DMS153 treated with DMSO at 0.1 percent for 48 hours (cell line): ENCODE results near the gene LDLR.
"Not testable (repeated sequence)": the region's sequence is repeated elsewhere in the genome, so short reads cannot be mapped to it uniquely, and the experiment has no call there.

Experiments
- DNase-seq: peaks from one replicate; lab custom pipeline; 2025; ENCODE audit not compliant: unreplicated experiment; lab: John Stamatoyannopoulos, UW

Gene LDLR

DNA sequence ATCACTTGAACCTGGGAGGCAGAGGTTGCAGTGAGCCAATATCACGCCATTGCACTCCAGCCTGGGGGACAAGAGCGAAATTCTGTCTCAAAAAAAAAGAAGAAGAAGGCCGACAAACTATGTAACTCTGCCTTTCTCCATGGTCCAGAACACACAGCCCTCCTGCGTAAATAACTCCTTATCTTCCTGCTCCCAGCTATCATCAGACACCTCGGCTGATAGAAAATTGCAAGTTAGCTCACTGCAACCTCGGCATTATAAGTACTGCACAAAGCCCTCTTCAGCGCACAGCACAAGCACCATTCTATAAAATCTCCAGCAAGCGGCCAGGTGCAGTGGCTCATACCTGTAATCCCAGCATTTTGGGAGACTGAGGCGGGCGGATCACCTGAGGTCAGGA lies 14.4 kb downstream of the LDLR start:
- not testable (repeated sequence) for DNase-seq

DNA sequence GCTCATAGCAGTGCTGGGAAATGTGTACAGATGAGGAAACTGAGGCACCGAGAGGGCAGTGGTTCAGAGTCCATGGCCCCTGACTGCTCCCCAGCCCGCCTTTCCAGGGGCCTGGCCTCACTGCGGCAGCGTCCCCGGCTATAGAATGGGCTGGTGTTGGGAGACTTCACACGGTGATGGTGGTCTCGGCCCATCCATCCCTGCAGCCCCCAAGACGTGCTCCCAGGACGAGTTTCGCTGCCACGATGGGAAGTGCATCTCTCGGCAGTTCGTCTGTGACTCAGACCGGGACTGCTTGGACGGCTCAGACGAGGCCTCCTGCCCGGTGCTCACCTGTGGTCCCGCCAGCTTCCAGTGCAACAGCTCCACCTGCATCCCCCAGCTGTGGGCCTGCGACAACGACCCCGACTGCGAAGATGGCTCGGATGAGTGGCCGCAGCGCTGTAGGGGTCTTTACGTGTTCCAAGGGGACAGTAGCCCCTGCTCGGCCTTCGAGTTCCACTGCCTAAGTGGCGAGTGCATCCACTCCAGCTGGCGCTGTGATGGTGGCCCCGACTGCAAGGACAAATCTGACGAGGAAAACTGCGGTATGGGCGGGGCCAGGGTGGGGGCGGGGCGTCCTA lies 15.9 kb downstream of the LDLR start:
- no peak for DNase-seq

DNA sequence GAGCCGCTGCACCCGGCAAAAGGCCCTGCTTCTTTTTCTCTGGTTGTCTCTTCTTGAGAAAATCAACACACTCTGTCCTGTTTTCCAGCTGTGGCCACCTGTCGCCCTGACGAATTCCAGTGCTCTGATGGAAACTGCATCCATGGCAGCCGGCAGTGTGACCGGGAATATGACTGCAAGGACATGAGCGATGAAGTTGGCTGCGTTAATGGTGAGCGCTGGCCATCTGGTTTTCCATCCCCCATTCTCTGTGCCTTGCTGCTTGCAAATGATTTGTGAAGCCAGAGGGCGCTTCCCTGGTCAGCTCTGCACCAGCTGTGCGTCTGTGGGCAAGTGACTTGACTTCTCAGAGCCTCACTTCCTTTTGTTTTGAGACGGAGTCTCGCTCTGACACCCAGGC lies 17.2 kb downstream of the LDLR start:
- no peak for DNase-seq

DNA sequence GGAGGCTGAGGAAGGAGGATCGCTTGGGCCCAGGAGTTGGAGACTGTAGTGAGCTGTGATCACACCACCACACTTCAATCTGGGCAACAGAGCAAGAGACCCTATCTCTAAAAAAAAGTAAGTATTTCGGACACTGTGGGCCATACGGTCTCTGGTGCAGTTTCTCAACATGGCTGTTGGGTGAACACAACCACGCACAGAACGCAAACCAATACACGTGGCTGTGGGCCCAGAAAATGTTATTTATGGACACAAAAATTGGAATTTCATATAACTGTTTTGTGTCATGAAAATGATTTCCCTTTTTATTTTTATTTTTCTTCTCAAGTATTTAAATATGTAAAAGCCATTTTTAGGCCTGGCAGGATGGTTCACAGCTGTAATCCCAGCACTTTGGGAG lies 19.5 kb downstream of the LDLR start:
- no peak for DNase-seq

DNA sequence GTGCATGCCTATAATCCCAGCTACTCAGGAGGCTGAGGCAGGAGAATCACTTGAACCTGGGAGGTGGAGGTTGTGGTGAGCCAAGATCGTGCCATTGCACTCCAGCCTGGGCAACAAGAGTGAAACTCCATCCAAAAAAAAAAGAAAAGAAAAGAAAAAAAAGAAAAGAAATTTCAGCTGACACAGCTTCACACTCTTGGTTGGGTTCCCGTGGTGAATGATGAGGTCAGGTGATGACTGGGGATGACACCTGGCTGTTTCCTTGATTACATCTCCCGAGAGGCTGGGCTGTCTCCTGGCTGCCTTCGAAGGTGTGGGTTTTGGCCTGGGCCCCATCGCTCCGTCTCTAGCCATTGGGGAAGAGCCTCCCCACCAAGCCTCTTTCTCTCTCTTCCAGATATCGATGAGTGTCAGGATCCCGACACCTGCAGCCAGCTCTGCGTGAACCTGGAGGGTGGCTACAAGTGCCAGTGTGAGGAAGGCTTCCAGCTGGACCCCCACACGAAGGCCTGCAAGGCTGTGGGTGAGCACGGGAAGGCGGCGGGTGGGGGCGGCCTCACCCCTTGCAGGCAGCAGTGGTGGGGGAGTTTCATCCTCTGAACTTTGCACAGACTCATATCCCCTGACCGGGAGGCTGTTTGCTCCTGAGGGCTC lies 22.0 kb downstream of the LDLR start:
- DNase-seq = no peak

DNA sequence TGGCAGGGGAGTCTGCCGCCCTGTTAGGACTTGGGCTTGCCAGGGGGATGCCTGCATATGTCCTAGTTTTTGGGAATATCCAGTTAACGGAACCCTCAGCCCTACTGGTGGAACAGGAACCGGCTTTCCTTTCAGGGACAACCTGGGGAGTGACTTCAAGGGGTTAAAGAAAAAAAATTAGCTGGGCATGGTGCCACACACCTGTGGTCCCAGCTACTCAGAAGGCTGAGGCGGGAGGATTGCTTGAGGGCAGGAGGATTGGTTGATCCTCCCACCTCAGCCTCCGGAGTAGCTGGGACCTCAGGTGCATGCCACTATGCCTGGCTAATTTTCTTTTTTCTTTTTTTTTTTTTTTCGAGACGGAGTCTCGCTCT lies 22.5 kb downstream of the LDLR start:
- no peak for DNase-seq

DNA sequence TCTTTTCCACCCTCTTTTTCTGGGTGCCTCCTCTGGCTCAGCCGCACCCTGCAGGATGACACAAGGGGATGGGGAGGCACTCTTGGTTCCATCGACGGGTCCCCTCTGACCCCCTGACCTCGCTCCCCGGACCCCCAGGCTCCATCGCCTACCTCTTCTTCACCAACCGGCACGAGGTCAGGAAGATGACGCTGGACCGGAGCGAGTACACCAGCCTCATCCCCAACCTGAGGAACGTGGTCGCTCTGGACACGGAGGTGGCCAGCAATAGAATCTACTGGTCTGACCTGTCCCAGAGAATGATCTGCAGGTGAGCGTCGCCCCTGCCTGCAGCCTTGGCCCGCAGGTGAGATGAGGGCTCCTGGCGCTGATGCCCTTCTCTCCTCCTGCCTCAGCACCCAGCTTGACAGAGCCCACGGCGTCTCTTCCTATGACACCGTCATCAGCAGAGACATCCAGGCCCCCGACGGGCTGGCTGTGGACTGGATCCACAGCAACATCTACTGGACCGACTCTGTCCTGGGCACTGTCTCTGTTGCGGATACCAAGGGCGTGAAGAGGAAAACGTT lies 24.0 kb downstream of the LDLR start:
- no peak for DNase-seq

DNA sequence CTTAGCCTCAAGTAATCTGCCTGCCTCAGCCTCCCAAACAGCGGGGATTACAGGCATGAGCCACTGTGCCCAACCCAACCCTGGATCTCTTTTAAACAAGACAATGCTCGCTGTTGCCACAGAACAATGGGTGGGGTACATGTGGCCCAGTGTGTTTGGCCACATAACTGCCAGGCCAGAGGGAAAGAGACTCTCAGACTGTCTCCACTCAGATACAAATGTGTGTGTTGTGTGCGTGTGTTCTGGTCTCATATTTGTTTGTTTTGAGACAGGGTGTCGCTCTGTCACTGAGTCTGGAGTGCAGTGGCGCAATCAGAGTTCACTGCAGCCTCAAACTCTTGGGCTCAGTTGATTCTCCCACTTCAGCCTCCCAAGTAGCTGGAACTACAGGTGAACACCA lies 25.8 kb downstream of the LDLR start:
- no peak for DNase-seq

DNA sequence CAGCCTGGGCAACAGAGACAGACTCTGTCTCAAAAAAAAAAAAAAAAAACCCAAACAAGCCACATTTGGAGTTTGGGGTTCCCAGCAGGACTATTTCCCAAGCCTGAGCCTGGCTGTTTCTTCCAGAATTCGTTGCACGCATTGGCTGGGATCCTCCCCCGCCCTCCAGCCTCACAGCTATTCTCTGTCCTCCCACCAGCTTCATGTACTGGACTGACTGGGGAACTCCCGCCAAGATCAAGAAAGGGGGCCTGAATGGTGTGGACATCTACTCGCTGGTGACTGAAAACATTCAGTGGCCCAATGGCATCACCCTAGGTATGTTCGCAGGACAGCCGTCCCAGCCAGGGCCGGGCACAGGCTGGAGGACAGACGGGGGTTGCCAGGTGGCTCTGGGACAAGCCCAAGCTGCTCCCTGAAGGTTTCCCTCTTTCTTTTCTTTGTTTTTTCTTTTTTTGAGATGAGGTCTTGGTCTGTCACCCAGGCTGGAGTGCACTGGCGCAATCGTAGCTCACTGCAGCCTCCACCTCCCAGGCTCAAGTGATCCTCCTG lies 26.7 kb downstream of the LDLR start:
- no peak for DNase-seq

DNA sequence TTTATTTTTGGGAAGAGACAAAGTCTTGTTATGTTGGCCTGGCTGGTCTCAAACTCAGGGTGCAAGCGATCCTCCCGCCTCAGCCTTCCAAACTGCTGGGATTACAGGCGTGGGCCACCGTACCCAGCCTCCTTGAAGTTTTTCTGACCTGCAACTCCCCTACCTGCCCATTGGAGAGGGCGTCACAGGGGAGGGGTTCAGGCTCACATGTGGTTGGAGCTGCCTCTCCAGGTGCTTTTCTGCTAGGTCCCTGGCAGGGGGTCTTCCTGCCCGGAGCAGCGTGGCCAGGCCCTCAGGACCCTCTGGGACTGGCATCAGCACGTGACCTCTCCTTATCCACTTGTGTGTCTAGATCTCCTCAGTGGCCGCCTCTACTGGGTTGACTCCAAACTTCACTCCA lies 27.2 kb downstream of the LDLR start:
- DNase-seq = no peak

DNA sequence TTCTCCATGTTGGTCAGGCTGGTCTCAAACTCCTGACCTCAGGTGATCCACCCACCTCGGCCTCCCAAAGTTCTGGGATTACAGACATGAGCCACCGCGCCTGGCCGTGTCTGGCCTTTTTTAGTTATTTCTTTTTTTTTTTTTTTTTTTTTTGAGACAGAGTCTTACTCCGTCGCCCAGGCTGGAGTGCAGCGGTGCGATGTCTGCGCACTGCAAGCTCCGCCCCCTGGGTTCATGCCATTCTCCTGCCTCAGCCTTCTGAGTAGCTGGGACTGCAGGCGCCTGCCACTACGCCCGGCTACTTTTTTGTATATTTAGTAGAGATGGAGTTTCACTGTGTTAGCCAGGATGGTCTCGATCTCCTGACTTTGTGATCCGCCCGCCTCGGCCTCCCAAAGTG lies 32.7 kb downstream of the LDLR start:
- DNase-seq = not testable (repeated sequence)

DNA sequence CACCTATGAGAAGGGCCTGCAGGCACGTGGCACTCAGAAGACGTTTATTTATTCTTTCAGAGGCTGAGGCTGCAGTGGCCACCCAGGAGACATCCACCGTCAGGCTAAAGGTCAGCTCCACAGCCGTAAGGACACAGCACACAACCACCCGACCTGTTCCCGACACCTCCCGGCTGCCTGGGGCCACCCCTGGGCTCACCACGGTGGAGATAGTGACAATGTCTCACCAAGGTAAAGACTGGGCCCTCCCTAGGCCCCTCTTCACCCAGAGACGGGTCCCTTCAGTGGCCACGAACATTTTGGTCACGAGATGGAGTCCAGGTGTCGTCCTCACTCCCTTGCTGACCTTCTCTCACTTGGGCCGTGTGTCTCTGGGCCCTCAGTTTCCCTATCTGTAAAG lies 33.9 kb downstream of the LDLR start:
- no peak for DNase-seq

DNA sequence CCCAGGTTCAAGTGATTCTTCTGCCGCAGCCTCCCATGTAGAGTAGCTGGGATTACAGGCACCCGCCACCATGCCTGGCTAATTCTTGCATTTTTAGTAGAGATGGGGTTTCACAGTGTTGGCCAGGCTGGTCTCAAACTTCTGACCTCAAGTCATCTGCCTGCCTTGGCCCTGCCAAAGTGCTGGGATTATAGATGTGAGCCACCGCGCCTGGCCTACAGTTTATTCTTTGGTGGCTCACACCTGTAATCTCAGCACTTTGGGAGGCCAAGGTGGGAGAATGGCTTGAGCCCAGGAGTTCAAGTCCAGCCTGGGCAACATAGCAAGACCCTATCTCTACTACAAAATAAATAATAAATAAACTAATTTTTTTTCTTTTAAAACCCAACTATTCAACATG lies 34.9 kb downstream of the LDLR start:
- not testable (repeated sequence) for DNase-seq

DNA sequence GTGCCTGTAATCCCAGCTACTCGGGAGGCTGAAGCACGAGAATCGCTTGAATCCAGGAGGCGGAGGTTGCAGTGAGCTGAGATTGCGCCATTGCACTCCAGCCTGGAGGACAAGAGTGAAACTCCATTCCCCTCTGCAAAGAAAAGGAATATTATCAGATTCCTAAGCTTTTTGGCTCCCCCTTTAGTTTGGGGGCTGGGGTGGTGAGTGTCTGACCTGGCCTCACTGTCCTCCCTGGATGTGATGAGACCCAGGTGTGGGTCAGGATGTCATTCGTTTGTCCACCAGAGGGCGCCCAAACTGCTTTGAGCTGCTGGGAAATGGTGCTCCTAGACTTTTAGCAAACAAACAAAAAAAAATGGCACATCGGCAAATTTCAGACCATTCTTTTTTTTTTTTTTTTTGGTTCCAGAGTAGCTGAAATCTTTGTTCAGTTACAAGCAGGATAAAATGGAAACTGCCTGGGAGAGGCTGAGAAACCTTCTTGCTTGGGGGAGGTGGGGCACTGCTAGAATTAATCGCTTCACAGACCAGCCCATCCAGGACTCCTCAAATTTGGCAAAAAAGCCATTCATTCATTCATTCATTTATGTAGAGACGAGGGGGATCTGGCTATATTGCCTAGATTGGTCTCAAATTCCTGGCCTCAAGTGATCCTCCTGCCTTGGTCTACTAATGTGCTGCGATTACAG lies 36.9 kb downstream of the LDLR start:
- DNase-seq = peak; percentile 57

DNA sequence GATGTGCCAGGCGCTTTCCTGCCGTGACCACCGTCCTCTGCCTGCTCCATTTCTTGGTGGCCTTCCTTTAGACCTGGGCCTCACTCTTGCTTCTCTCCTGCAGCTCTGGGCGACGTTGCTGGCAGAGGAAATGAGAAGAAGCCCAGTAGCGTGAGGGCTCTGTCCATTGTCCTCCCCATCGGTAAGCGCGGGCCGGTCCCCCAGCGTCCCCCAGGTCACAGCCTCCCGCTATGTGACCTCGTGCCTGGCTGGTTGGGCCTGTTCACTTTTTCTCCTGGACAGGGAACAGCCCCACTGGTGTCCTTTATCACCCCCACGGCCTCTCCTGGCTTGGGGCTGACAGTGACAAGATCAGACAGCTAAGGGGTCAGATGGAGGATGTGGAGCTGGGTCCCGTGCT lies 38.6 kb downstream of the LDLR start:
- DNase-seq = no peak

DNA sequence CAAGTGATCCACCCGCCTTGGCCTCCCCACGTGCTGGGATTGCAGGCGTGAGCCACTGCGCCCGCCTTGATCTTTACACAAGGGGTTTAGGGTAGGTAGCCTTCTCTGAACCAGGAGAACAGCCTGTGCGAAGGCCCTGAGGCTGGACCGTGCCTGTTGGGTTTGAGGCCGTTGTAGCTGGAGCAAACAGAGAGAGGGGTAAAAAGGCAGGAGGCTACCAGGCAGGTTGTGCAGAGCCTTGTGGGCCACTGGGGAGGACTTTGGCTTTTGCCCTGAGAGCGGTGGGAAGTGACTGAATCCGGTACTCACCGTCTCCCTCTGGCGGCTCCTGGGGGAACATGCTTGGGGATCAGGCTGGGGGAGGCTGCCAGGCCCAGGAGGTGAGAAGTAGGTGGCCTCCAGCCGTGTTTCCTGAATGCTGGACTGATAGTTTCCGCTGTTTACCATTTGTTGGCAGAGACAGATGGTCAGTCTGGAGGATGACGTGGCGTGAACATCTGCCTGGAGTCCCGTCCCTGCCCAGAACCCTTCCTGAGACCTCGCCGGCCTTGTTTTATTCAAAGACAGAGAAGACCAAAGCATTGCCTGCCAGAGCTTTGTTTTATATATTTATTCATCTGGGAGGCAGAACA lies 41.7 kb downstream of the LDLR start:
- peak; percentile 31 for DNase-seq

DNA sequence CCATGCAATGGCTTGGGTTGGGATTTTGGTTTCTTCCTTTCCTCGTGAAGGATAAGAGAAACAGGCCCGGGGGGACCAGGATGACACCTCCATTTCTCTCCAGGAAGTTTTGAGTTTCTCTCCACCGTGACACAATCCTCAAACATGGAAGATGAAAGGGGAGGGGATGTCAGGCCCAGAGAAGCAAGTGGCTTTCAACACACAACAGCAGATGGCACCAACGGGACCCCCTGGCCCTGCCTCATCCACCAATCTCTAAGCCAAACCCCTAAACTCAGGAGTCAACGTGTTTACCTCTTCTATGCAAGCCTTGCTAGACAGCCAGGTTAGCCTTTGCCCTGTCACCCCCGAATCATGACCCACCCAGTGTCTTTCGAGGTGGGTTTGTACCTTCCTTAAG lies 42.2 kb downstream of the LDLR start:
- no peak for DNase-seq

DNA sequence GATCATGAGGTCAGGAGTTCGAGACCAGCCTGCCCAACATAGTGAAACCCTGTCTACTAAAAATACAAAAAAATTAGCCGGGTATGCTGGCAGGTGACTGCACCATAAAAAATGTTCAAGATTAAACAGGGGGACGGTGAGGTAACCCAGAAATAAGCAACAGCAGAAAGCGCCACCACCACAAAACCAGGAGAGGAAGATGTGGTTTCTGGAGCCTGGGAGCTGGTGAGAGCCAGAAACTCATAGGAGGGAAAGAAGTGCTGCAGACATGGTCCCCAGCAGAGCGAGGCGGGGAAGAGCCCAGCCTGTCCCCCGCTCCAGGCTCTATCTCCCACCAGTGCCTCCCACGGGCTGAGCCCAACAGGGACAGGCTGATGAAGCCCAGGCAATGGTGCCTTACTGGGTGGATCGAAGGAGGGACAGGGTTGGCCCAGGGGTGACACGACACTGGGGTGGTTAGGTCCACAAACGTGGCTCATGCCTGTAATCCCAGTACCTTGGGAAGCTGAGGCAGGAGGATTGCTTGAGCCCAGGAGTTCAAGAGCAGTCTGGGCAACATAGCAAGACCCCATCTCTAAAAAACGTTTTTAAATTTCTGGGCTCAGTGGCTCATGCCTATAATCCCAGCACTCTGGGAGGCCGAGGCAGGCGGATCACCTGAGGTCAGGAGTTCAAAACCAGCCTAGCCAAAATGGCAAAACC lies 47.3 kb downstream of the LDLR start:
- no peak for DNase-seq

DNA sequence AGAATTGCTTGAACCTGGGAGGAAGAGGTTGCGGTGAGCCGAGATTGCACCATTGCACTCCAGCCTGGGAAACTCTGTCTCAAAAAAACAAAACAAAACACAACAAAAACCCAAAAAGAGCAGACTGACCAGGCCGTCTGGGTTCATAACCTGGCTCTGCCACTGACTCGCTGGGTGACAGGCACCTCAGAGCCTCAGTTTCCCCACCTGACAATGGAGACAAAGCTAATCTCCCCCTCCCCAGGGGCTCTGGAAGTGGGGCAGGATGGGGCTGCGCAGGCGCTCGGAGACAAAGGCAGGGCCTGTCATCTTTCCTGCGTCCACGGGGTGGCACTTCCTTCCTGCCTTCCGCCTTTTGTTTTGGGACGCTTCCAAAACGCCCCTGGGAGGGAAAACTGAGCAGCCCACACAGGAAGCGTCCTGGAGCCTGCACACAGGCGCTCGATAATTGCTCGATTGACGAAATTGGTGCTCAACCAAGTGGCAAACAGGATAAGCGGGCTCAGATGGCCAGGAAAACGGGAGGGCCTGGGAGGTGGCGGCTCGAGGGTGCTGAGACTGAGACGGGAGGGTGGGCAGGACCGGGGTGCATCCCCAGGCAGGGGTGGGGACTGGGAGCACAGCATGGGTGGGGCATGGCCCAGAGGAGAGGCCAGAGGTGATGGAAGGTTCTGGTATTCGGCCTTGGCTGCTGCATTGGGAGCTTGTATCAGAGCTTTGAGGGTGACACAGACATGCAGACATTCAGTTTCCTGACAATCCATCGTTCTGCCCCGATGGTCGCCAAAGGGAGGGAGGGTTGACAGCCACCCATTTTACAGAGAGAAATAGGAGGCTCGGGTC lies 48.5 kb downstream of the LDLR start:
- DNase-seq = peak; percentile 65
